Astrocyte of the spinal cord (primary cell): ENCODE data around the gene NAGS.
"Not testable (repeated sequence)": the region's sequence is repeated elsewhere in the genome, so short reads cannot be mapped to it uniquely, and the experiment has no call there.

Source experiments
- DNase-seq: peaks from one replicate; pipeline ENCODE4 v3.0.0; 2011; ENCODE audit warnings: low read depth, low spot score
- H3K4me3 ChIP-seq: 2 replicates; pipeline ENCODE4 v1.5.1; 2011; ENCODE audit warnings: low read depth, mild to moderate bottlenecking, low read length, moderate library complexity
- in situ Hi-C: cut with HindIII; loops from 2 replicates; pipeline ENCODE4 v1.10.0; 2017; ENCODE audit warnings: low sequenced_read_pairs
- TF ChIP-seq, protein P1 (sequence below): IDR thresholded peaks from 2 replicates; pipeline ENCODE4 v1.5.1; 2012; ENCODE audit warnings: low read depth, mild to moderate bottlenecking, low read length, inconsistent platforms

NAGS gene, protein sequence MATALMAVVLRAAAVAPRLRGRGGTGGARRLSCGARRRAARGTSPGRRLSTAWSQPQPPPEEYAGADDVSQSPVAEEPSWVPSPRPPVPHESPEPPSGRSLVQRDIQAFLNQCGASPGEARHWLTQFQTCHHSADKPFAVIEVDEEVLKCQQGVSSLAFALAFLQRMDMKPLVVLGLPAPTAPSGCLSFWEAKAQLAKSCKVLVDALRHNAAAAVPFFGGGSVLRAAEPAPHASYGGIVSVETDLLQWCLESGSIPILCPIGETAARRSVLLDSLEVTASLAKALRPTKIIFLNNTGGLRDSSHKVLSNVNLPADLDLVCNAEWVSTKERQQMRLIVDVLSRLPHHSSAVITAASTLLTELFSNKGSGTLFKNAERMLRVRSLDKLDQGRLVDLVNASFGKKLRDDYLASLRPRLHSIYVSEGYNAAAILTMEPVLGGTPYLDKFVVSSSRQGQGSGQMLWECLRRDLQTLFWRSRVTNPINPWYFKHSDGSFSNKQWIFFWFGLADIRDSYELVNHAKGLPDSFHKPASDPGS

DNA sequence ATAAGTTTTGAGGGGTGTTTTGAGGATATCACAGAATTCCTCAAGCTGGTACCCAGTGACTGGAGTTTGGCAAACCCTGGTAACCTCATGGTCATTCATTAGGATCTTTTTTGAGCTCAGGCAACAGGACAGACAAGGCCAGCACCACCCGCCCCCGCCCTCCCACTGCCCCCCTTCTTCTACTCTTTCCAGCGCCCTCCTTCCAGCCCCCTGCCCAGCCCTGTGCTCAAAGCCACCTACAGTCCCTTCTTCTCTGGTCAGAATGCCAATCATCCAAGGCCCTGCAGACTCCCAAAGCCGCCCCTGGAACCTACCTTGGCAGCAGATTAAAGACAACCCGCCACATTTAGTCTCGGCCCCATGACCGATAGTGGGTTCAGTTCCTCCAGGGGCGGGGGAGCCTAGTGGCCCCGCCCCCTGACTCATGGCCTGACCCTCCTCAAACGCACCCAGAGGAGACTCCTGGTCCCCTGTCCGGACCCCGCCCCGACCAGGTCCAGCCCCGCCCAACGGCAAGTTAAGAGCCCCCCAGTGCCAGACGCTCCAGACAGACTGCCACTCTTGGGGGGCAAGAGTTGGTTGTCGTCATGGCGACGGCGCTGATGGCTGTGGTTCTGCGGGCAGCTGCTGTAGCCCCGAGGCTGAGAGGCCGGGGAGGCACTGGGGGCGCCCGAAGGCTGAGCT lies at the start of gene NAGS:
Gene NAGS, plus strand, starts transcription at position 546 of the 684 bp plus-strand sequence. Its CDS starts 42 bp downstream, at position 588.
- TF ChIP-seq, protein P1, sequence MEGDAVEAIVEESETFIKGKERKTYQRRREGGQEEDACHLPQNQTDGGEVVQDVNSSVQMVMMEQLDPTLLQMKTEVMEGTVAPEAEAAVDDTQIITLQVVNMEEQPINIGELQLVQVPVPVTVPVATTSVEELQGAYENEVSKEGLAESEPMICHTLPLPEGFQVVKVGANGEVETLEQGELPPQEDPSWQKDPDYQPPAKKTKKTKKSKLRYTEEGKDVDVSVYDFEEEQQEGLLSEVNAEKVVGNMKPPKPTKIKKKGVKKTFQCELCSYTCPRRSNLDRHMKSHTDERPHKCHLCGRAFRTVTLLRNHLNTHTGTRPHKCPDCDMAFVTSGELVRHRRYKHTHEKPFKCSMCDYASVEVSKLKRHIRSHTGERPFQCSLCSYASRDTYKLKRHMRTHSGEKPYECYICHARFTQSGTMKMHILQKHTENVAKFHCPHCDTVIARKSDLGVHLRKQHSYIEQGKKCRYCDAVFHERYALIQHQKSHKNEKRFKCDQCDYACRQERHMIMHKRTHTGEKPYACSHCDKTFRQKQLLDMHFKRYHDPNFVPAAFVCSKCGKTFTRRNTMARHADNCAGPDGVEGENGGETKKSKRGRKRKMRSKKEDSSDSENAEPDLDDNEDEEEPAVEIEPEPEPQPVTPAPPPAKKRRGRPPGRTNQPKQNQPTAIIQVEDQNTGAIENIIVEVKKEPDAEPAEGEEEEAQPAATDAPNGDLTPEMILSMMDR, result no peak
- H3K4me3 ChIP-seq, result peak within 1 kb of the TSS; percentile 67
- peak; percentile 45 for DNase-seq
- in situ Hi-C loops, result no loop called here

DNA sequence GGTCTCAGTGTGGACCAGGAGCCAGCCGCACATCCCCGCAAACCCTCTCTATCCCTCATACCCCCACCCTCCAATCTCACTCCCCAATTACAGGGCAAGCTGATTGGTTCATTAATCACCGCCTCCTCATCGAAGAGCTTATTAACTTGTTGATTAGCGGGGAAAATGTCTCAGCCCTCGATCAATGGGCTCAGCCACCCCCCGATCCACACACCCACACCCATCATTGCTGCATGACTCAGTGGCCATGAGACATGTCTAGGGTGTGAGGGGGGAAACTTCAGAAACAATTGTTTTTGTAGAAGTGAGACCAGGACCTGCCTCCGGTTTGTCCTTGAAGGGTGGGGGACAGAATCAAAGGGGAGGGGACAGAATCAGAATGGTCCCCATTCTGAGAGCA lies 48.2 kb upstream of the NAGS start:
- in situ Hi-C loops, result no loop called here
- TF ChIP-seq, protein P1, result no peak
- no peak for DNase-seq
- H3K4me3 ChIP-seq, result no peak overlapping the region

DNA sequence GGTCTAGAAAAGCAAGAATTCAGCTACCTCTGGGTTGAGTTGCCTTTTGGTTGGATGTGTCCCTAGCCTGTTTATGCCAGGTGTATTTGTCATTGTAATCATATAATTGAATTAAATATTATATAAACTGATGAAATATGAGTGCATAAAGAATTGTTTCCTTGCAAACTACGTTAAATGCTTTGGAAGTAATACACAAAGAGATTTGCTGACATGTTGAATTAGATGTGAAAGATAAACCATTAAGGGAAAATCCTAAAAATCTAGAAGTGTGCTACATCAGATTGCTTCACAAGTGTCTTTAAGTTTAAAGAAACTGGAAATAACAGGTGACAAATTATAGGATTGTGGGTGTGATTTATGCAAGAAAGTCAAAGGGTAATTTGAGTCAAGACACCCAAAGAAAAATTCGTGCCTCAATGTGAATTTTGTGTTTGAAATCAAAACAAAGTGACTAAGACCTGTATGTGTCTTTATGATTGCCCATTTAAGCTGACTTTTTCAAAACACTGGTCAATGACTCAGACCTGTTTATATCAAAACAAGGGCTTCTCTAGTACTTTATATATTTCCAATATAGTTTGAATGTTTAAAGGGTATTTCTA lies 45.6 kb upstream of the NAGS start:
- TF ChIP-seq, protein P1, result no peak
- in situ Hi-C loops, result no loop called here
- H3K4me3 ChIP-seq, result no peak overlapping the region
- DNase-seq, result no peak

DNA sequence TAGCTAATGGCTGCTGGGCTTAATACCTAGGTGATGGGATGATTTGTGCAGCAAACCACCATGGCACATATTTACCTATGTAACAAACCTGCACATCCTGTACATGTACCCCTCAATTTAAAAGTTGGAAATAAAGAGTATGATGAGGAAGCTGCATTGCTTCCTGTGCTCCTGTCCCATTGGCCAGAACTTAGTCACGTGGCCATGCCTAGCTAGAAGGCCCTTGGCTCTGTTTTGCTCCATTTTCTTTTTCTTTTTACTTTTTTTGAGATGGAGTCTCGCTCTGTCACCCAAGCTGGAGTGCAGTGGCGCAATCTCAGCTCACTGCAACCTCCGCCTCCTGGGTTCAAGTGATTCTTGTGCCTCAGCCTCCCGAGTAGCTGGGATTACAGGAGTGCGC lies 43.1 kb upstream of the NAGS start:
- DNase-seq, H3K4me3 ChIP-seq, in situ Hi-C loops: not testable (repeated sequence)

DNA sequence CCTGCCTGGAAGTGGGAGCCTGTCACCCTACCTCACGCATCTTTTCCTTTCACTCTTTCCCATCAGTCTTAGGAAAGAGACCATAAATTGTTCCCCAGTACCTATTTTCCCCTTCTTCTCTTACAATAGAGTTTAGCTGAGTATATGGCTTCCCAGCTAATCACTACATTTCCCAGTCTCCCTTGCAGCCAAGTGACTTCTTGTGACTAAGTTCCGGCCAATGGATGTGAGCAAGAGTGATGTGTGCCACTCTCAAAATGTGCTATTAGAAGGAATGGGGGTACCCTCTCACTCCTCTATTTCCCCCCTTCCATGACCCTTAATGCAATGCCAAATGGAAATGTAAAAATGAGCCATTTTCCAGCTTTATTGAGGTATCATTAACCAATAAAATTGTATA lies 42.5 kb upstream of the NAGS start:
- TF ChIP-seq, protein P1, result no peak
- in situ Hi-C loops, result no loop called here
- no peak overlapping the region for H3K4me3 ChIP-seq
- DNase-seq, result no peak

DNA sequence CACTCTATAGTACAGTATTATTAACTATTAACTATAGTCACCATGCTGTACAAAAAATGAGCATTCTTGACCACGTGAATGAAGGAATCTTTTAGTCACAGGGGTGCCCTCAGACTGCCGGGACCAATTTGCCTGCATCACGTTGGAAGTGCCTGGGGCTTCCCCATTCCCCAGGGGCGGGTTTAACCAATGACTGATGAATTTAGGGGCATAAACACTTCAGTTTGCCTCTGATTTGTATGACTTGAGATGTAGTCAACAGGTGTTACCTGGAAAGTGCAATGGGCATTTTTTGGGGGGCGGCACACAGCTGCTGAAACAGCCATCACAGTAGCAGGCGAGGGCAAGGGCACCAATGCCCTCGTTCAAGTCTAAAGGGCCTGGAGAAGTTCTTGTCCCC lies 41.9 kb upstream of the NAGS start:
- in situ Hi-C loops, result no loop called here
- TF ChIP-seq, protein P1, result no peak
- no peak for DNase-seq
- H3K4me3 ChIP-seq, result no peak overlapping the region
